IPS-18a (cell line): Measurements from ENCODE around the gene LRIT1.
"Not testable (repeated sequence)": the region's sequence is repeated elsewhere in the genome, so short reads cannot be mapped to it uniquely, and the experiment has no call there.

ENCODE experiments used
- H3K27ac ChIP-seq: one replicate; pipeline ENCODE4 v1.5.1; 2013; ENCODE audit warnings: low read length
- H3K27me3 ChIP-seq: one replicate; pipeline ENCODE4 v1.6.1; 2013; ENCODE audit warnings: mild to moderate bottlenecking, low read length; ENCODE audit not compliant: control insufficient read depth, insufficient read depth
- H3K36me3 ChIP-seq: one replicate; pipeline ENCODE4 v1.6.1; 2013; ENCODE audit warnings: low read depth, low read length; ENCODE audit not compliant: control insufficient read depth
- H3K4me1 ChIP-seq: one replicate; pipeline ENCODE4 v1.6.1; 2013; ENCODE audit warnings: low read depth, low read length; ENCODE audit not compliant: control insufficient read depth
- H3K4me3 ChIP-seq: one replicate; pipeline ENCODE4 v1.5.1; 2013; ENCODE audit warnings: low read length
- H3K9ac ChIP-seq: one replicate; pipeline ENCODE4 v1.6.1; 2013; ENCODE audit warnings: mild to moderate bottlenecking, low read length, moderate library complexity
- H3K9me3 ChIP-seq: one replicate; pipeline ENCODE4 v1.6.1; 2013; ENCODE audit warnings: low read depth, low read length; ENCODE audit not compliant: control insufficient read depth

LRIT1 gene, protein sequence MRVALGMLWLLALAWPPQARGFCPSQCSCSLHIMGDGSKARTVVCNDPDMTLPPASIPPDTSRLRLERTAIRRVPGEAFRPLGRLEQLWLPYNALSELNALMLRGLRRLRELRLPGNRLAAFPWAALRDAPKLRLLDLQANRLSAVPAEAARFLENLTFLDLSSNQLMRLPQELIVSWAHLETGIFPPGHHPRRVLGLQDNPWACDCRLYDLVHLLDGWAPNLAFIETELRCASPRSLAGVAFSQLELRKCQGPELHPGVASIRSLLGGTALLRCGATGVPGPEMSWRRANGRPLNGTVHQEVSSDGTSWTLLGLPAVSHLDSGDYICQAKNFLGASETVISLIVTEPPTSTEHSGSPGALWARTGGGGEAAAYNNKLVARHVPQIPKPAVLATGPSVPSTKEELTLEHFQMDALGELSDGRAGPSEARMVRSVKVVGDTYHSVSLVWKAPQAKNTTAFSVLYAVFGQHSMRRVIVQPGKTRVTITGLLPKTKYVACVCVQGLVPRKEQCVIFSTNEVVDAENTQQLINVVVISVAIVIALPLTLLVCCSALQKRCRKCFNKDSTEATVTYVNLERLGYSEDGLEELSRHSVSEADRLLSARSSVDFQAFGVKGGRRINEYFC

DNA sequence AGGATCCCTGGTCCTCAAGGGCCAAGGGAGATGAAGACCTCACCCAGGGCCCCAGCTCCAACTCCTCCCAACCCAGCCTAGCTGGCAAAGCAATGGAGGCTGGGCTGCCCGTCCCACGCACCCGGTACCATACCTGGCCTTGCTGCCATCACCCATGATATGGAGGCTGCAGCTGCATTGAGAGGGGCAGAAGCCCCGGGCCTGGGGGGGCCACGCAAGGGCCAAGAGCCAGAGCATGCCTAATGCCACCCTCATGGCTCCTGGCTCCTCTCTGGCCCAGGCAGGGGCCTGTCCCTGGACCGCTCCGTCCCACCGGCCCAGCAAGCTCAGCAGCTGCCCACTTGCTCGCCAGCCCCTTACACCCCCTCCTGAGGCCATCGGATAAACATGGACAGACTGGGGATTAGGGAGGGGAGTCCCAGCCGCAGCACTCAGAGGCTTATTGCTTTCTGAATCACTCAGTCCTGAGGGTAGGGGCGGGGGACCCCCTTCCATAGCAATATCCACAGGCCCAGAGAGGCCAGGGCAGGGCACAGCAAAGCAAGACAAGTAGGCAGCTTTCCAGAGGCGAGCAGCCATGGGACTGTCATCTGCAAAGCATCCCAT, at the start of gene LRIT1:
TSS of gene LRIT1 (minus strand) at position 362 of the 606 bp plus-strand sequence. CDS start at position 255, 107 bp downstream.
- Histone ChIP-seq H3K9me3 (no peaks in the 10 kb centered on the region), H3K36me3 (no peaks in the 10 kb centered on the region), H3K27ac (no peak within 1 kb of the TSS), H3K27me3 (peaks cover 16% of the 10 kb centered on the region), H3K4me1 (peaks cover 3% of the 10 kb centered on the region), H3K9ac (no peak within 1 kb of the TSS), H3K4me3 (no peak within 1 kb of the TSS)

DNA sequence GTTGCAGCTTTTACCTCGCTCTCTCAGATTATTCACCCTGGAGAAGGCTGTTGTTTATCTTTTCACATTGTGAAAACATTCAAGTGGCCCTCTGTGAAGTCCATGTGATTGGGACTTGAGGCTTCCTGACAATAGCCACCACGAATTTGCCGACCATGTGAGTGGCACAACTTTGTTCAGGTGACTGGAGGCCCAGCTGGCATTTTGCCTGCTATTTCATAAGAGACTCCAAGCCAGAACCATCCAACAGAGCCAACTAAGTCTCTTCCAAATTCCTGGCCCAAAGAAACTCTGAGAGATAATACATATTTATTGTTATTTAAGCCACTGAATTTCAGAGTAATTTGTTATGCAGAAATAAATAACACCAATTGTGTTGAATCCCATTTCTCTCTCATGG, 48.9 kb upstream of the LRIT1 start:
- Histone ChIP-seq H3K36me3 (no peaks in the 10 kb centered on the region), H3K27me3 (no peaks in the 10 kb centered on the region), H3K9ac (no peak overlapping the region), H3K9me3 (peaks cover 6% of the 10 kb centered on the region), H3K27ac (no peak overlapping the region), H3K4me3 (no peak overlapping the region), H3K4me1 (no peaks in the 10 kb centered on the region)

DNA sequence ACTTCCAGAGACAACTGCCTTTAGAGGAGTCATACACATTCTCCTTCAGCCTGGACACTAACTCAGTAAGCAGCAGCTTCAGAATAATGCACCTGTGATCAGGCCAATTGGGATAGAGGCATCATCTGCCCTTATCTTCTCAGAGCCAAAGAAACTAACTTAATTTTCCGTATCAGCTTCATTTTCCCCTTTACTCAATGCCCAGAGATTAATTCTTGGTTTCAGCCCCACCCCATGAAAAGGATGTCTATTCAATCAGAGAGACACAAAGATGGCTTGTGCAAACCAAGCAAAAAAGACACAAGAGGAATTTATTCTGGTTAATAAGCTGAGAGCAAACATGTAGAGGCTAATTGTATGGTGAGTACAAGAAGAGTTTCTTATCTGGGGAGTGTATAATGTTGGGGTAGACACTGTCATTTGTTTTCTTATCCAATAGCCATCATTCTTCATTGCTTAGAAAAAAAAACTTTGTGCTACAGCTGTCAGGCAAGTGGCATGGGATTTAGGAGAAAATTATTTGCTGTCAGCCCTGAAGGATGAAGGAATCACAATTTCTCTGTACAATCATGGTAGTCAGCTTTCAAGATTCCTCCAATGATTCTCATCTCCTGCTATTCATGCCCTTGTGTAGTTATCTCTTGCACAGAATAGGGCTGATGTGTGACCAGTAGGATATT, 48.3 kb upstream of the LRIT1 start:
- H3K4me1 ChIP-seq = no peaks in the 10 kb centered on the region
- H3K27me3 ChIP-seq = no peaks in the 10 kb centered on the region
- H3K27ac ChIP-seq = no peak overlapping the region
- H3K4me3 ChIP-seq = no peak overlapping the region
- H3K36me3 ChIP-seq = no peaks in the 10 kb centered on the region
- H3K9ac ChIP-seq = no peak overlapping the region
- H3K9me3 ChIP-seq = peaks cover 6% of the 10 kb centered on the region

DNA sequence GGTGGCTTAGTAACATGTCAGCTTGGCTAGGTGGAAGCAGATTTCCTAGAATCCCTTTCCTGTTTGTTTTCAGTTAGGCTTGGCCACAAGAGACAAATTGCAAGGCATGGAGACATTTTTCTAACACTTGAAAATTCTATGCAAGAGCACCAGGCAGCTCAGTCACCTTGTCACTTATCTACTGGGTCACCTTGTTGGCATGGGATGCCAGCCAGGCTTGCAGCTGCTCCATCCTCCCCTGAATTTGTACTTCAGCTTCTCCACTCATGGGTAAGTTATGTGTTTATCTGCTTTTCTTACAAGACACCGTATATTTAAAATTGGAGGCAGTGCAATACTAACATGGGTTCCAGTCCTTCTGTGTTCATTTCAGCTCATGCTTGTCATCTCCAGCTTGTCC, 46.8 kb upstream of the LRIT1 start:
- Histone ChIP-seq H3K36me3 (no peaks in the 10 kb centered on the region), H3K4me1 (no peaks in the 10 kb centered on the region), H3K27ac (no peak overlapping the region), H3K9me3 (peaks cover 6% of the 10 kb centered on the region), H3K27me3 (no peaks in the 10 kb centered on the region), H3K4me3 (no peak overlapping the region), H3K9ac (no peak overlapping the region)

DNA sequence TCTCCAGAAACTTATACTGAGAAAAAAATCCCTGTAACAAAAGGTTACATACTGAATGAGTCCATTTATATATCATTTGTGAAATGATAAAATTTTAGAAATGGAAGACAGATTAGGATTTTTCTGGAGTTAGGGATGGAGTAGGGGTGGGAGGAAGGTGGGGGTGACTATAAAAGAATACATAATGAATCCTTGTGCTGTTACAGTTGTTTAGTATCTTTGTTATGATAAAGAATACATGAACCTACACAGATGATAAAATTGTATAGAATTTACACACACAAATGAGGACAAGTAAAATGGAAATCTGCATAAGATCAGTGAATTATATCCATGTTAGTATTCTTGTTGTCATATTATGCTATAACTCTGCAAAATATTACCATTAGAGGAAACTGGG, 45.3 kb upstream of the LRIT1 start:
- H3K4me1 ChIP-seq = no peaks in the 10 kb centered on the region
- no peak overlapping the region for H3K4me3 ChIP-seq
- H3K27ac ChIP-seq = no peak overlapping the region
- no peak overlapping the region for H3K9ac ChIP-seq
- peaks cover 6% of the 10 kb centered on the region for H3K9me3 ChIP-seq
- H3K27me3 ChIP-seq = no peaks in the 10 kb centered on the region
- no peaks in the 10 kb centered on the region for H3K36me3 ChIP-seq

DNA sequence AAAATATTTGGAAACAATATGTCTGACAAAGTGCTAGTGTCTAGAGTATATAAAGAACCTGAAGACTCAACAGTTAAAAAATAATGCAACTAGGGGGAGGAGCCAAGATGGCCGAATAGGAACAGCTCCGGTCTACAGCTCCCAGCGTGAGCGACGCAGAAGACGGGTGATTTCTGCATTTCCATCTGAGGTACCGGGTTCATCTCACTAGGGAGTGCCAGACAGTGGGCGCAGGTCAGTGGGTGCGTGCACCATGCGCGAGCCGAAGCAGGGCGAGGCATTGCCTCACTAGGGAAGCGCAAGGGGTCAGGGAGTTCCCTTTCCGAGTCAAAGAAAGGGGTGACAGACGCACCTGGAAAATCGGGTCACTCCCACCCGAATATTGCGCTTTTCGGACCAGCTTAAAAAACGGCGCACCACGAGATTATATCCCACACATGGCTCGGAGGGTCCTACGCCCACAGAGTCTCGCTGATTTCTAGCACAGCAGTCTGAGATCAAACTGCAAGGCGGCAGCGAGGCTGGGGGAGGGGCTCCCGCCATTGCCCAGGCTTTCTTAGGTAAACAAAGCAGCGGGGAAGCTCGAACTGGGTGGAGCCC, 38.6 kb upstream of the LRIT1 start:
- H3K4me3 ChIP-seq = peak overlapping the region; percentile 23
- H3K9me3 ChIP-seq, H3K36me3 ChIP-seq, H3K27ac ChIP-seq, H3K27me3 ChIP-seq, H3K4me1 ChIP-seq: not testable (repeated sequence)
- peak overlapping the region; percentile 32 for H3K9ac ChIP-seq

DNA sequence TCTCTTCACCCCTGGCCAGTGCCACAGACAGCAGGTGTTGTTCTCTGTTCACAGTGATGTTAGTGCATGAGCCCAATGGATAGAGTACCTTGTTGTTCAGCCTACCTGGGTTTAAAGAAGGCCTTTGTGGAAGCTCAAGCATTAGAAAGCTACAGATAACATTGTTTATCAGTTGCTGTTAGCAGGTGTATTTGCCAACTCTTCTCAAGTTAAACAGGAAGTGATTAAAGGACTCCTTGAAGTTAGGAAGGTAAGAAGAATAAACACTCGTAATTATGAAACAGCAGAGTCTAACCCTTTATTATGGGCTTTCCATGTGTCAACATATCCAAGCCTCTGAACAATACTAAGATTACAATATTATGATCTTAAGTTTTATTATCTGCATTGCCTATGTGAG, 29.4 kb upstream of the LRIT1 start:
- no peak overlapping the region for H3K27ac ChIP-seq
- no peak overlapping the region for H3K9ac ChIP-seq
- no peaks in the 10 kb centered on the region for H3K4me1 ChIP-seq
- H3K27me3 ChIP-seq = no peaks in the 10 kb centered on the region
- H3K9me3 ChIP-seq = no peaks in the 10 kb centered on the region
- no peaks in the 10 kb centered on the region for H3K36me3 ChIP-seq
- H3K4me3 ChIP-seq = no peak overlapping the region

DNA sequence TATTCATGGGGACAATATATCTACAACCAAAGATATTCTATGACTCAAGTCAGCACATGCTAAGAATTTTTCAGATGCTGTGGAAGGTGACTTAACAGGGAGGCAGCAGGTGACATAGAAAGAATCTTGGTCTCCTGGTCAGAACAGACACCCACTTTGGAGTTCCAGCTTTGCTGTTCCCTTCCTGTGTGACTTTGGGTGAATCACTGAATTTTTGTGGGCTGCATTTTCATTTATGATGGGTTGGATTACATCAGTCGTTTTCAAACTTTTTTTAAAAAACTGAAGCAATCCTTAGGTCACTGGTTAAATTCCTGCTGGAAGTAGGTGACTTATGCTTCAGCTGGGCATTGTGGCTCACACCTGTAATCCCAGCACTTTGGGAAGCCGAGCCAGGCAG, 28.4 kb upstream of the LRIT1 start:
- H3K36me3 ChIP-seq = no peaks in the 10 kb centered on the region
- no peak overlapping the region for H3K4me3 ChIP-seq
- no peaks in the 10 kb centered on the region for H3K9me3 ChIP-seq
- no peak overlapping the region for H3K9ac ChIP-seq
- H3K27me3 ChIP-seq = no peaks in the 10 kb centered on the region
- no peak overlapping the region for H3K27ac ChIP-seq
- H3K4me1 ChIP-seq = peaks cover 3% of the 10 kb centered on the region

DNA sequence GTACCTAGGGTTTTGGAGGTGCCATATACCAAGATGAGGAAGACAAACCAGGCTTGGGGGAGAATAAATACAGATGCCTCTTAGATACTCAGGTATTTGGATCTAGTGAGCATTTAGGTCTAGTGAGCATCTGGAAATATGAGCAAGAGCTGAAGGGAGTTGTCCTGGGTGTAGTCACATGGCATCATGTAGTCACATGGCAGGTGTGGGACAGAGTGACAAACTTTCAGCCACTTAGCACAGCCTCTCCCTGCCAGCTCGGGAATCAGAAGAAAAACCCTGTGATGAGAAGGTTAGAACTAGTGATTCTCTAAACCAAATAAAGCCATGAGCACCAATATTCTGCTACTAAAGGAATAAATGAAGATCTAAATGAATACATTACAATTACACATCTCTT, 27.8 kb upstream of the LRIT1 start:
- no peaks in the 10 kb centered on the region for H3K36me3 ChIP-seq
- no peaks in the 10 kb centered on the region for H3K9me3 ChIP-seq
- H3K4me1 ChIP-seq = peaks cover 4% of the 10 kb centered on the region
- H3K27ac ChIP-seq = no peak overlapping the region
- H3K27me3 ChIP-seq = no peaks in the 10 kb centered on the region
- H3K9ac ChIP-seq = no peak overlapping the region
- no peak overlapping the region for H3K4me3 ChIP-seq

DNA sequence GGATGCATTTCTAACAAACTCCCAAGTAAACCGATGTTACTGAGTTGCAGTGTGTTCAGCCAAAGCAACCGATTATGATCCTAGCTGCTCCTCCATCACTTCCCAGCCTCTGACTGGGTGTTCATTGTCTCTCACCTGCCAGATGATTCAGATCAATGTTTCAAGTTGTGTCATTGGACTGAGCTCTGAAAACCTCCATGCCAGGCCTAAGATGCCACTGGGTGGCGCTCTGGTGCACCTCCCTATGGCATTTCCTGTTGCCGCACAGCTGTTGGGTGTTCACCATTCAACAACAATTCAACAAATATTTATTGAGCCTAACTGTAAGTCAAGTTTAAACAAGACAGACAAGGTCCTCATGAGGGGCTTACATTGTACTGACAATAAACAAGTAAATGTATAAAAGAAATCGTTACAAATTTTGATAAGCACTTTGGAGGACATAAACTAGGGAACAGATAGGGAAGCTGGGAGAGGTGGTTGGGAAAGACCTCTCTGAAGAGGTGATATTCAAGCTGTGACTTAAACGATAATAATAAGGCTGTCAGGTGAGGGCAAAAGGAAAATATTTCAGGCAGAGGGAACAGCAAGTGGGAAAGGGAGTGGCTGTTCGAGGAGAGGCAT, 26.3 kb upstream of the LRIT1 start:
- H3K9ac ChIP-seq = no peak overlapping the region
- no peaks in the 10 kb centered on the region for H3K36me3 ChIP-seq
- peaks cover 4% of the 10 kb centered on the region for H3K4me1 ChIP-seq
- no peak overlapping the region for H3K27ac ChIP-seq
- H3K4me3 ChIP-seq = no peak overlapping the region
- H3K9me3 ChIP-seq = no peaks in the 10 kb centered on the region
- H3K27me3 ChIP-seq = no peaks in the 10 kb centered on the region

DNA sequence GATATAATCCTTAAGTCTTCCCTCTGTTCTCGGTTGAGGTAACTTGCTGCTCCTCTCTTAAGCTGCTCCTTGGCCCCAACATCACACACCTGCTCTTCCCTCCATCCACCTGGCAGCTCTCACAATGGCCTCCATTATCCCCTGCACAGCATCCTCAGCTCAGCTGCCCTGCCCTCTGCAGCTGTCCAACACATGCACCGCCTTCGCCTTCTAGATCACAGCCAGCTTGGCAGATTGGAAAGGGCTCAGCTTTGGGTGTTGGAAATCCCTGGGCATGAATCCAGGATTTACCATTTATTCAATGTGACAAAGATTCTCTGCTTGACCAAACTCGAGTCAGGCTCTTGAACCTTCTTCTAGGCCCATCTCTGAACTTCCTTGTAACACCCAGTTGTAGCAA, 24.1 kb upstream of the LRIT1 start:
- no peak overlapping the region for H3K4me3 ChIP-seq
- no peak overlapping the region for H3K27ac ChIP-seq
- H3K9ac ChIP-seq = no peak overlapping the region
- no peaks in the 10 kb centered on the region for H3K9me3 ChIP-seq
- no peaks in the 10 kb centered on the region for H3K36me3 ChIP-seq
- no peaks in the 10 kb centered on the region for H3K27me3 ChIP-seq
- peaks cover 4% of the 10 kb centered on the region for H3K4me1 ChIP-seq
